Subcutaneous abdominal adipose tissue (tissue), 5 donors: ENCODE data around the gene IGSF23.

Experiments used
- H3K27ac ChIP-seq: one replicate; pipeline ENCODE4 v1.7.0; 2013; ENCODE audit warnings: low read depth, mild to moderate bottlenecking, inconsistent platforms, low read length, moderate library complexity
- H3K27me3 ChIP-seq, 5 donors: one replicate each; pipeline ENCODE4 v1.7.0; 2013; ENCODE audit warnings: low read length in 5 of 5, inconsistent platforms in 1 of 5; ENCODE audit not compliant: control insufficient read depth in 5 of 5, insufficient read depth in 4 of 5
- H3K36me3 ChIP-seq, 5 donors: one replicate each; pipeline ENCODE4 v1.7.0; 2013; ENCODE audit warnings: low read length in 5 of 5; ENCODE audit not compliant: control insufficient read depth in 5 of 5, insufficient read depth in 5 of 5
- H3K4me1 ChIP-seq, 5 donors: one replicate each; pipeline ENCODE4 v1.7.0; 2013; ENCODE audit warnings: low read length in 5 of 5, mild to moderate bottlenecking in 3 of 5, moderate library complexity in 1 of 5; ENCODE audit not compliant: control insufficient read depth in 5 of 5, insufficient read depth in 5 of 5
- H3K4me3 ChIP-seq, 5 donors: one replicate each; pipeline ENCODE4 v1.7.0; 2013; ENCODE audit warnings: low read length in 5 of 5, low read depth in 1 of 5
- H3K9ac ChIP-seq, 5 donors: one replicate each; pipeline ENCODE4 v1.7.0; 2013; ENCODE audit warnings: low read length in 5 of 5, mild to moderate bottlenecking in 4 of 5, moderate library complexity in 3 of 5
- H3K9me3 ChIP-seq, 5 donors: one replicate each; pipeline ENCODE4 v1.7.0; 2013; ENCODE audit warnings: low read length in 5 of 5; ENCODE audit not compliant: control insufficient read depth in 5 of 5
- donor health status: healthy.
- donor health status: healthy.
- donor health status: healthy.
- donor health status: healthy.
- donor health status: healthy.

The IGSF23 gene

GRCh38 chr19:44613295-44614178 is at the start of gene IGSF23:
TSS of gene IGSF23 (plus strand) at chr19:44613563. CDS start at chr19:44613646, 83 bp downstream.
- Histone ChIP-seq H3K27me3 (peaks cover 0 to 5% (median 0%) of the 10 kb centered on the region in 5 donors), H3K27ac (no peak within 1 kb of the TSS), H3K9ac (no peak within 1 kb of the TSS), H3K36me3 (no peaks in the 10 kb centered on the region), H3K4me1 (no peaks in the 10 kb centered on the region), H3K4me3 (no peak within 1 kb of the TSS), H3K9me3 (no peaks in the 10 kb centered on the region)

- Histone ChIP-seq H3K36me3 (no peaks in the 10 kb centered on the region), H3K27me3 (peaks cover 0 to 8% (median 3%) of the 10 kb centered on the region in 5 donors), H3K4me1 (no peaks in the 10 kb centered on the region), H3K27ac (no peak overlapping the region), H3K9me3 (no peaks in the 10 kb centered on the region), H3K4me3 (no peak overlapping the region), H3K9ac (no peak overlapping the region)
These were observed 46.4 kb upstream of the IGSF23 start for GRCh38 chr19:44566984-44567383.

GRCh38 chr19:44567745-44568144 is 45.6 kb upstream of the IGSF23 start:
- Histone ChIP-seq H3K27me3 (peaks cover 0 to 8% (median 3%) of the 10 kb centered on the region in 5 donors), H3K4me1 (no peaks in the 10 kb centered on the region), H3K9me3 (no peaks in the 10 kb centered on the region), H3K9ac (peak overlapping the region in 1 of 5 donors; percentile 11), H3K27ac (no peak overlapping the region), H3K36me3 (no peaks in the 10 kb centered on the region), H3K4me3 (no peak overlapping the region)

GRCh38 chr19:44570603-44570983 is 42.8 kb upstream of the IGSF23 start:
- H3K9ac ChIP-seq: no peak overlapping the region
- H3K36me3 ChIP-seq: no peaks in the 10 kb centered on the region
- H3K9me3 ChIP-seq: no peaks in the 10 kb centered on the region
- no peak overlapping the region for H3K27ac ChIP-seq
- H3K27me3 ChIP-seq: peaks cover 0 to 8% (median 3%) of the 10 kb centered on the region in 5 donors
- H3K4me1 ChIP-seq: no peaks in the 10 kb centered on the region
- no peak overlapping the region for H3K4me3 ChIP-seq

GRCh38 chr19:44570984-44571684 is 42.2 kb upstream of the IGSF23 start:
- no peaks in the 10 kb centered on the region for H3K4me1 ChIP-seq
- H3K9ac ChIP-seq: no peak overlapping the region
- H3K27me3 ChIP-seq: peaks cover 0 to 8% (median 3%) of the 10 kb centered on the region in 5 donors
- no peak overlapping the region for H3K4me3 ChIP-seq
- H3K9me3 ChIP-seq: no peaks in the 10 kb centered on the region
- no peak overlapping the region for H3K27ac ChIP-seq
- no peaks in the 10 kb centered on the region for H3K36me3 ChIP-seq

GRCh38 chr19:44571830-44572580 is 41.4 kb upstream of the IGSF23 start:
- peaks cover 0 to 3% (median 2%) of the 10 kb centered on the region in 5 donors for H3K27me3 ChIP-seq
- no peaks in the 10 kb centered on the region for H3K9me3 ChIP-seq
- H3K36me3 ChIP-seq: no peaks in the 10 kb centered on the region
- no peak overlapping the region for H3K27ac ChIP-seq
- no peak overlapping the region for H3K4me3 ChIP-seq
- no peak overlapping the region for H3K9ac ChIP-seq
- no peaks in the 10 kb centered on the region for H3K4me1 ChIP-seq

- H3K36me3 ChIP-seq: no peaks in the 10 kb centered on the region
- H3K9ac ChIP-seq: no peak overlapping the region
- H3K27ac ChIP-seq: no peak overlapping the region
- H3K9me3 ChIP-seq: no peaks in the 10 kb centered on the region
- H3K4me1 ChIP-seq: no peaks in the 10 kb centered on the region
- no peak overlapping the region for H3K4me3 ChIP-seq
- peaks cover 0 to 3% (median 2%) of the 10 kb centered on the region in 5 donors for H3K27me3 ChIP-seq
These were observed 40.8 kb upstream of the IGSF23 start for GRCh38 chr19:44572581-44572900.

GRCh38 chr19:44573183-44573582 is 40.2 kb upstream of the IGSF23 start:
- Histone ChIP-seq H3K4me3 (no peak overlapping the region), H3K4me1 (no peaks in the 10 kb centered on the region), H3K36me3 (no peaks in the 10 kb centered on the region), H3K27ac (no peak overlapping the region), H3K27me3 (peaks cover 0 to 3% (median 2%) of the 10 kb centered on the region in 5 donors), H3K9ac (no peak overlapping the region), H3K9me3 (no peaks in the 10 kb centered on the region)

GRCh38 chr19:44573627-44574026 is 39.7 kb upstream of the IGSF23 start:
- no peaks in the 10 kb centered on the region for H3K9me3 ChIP-seq
- no peaks in the 10 kb centered on the region for H3K4me1 ChIP-seq
- H3K9ac ChIP-seq: no peak overlapping the region
- no peak overlapping the region for H3K27ac ChIP-seq
- no peak overlapping the region for H3K4me3 ChIP-seq
- no peaks in the 10 kb centered on the region for H3K36me3 ChIP-seq
- peaks cover 0 to 3% (median 2%) of the 10 kb centered on the region in 5 donors for H3K27me3 ChIP-seq
